Tibial nerve (tissue), 4 donors: ENCODE results near the gene ZNF787. TPM values are rescaled to one million over a fixed set of nuclear protein-coding genes. Genes with fewer than 3 reads are reported as not detected.
A peak's percentile ranks its signal among the peaks of the same experiment; 100 is the strongest.

Experiments used
- DNase-seq, 2 donors: peaks; one replicate each; pipeline ENCODE4 v3.0.0-alpha.2; 2019; ENCODE audit warnings: low spot score in 2 of 2
- H3K27ac ChIP-seq, 4 donors: fragments of 200-600 bp; sonication (generic) in 3 of 4; one replicate each; pipeline ENCODE4 v1.5.1; 2017 to 2019; ENCODE audit warnings: mild to moderate bottlenecking in 1 of 4
- H3K27me3 ChIP-seq, 2 donors: fragments of 200-600 bp; sonication (generic) in 1 of 2; one replicate each; pipeline versions ENCODE4 v1.5.1 to v1.6.0; 2017 to 2019
- H3K36me3 ChIP-seq, 3 donors: fragments of 200-600 bp; sonication (generic); one replicate each; pipeline ENCODE4 v1.5.1; 2018 to 2019
- H3K4me1 ChIP-seq, 4 donors: fragments of 200-600 bp; sonication (generic) in 3 of 4; one replicate each; pipeline ENCODE4 v1.5.1; 2017 to 2019
- H3K4me3 ChIP-seq, 4 donors: fragments of 200-600 bp; sonication (generic) in 3 of 4; one replicate each; pipeline ENCODE4 v1.5.1; 2017 to 2019; ENCODE audit warnings: mild to moderate bottlenecking in 1 of 4, moderate library complexity in 1 of 4
- H3K9me3 ChIP-seq, 4 donors: fragments of 200-600 bp; sonication (generic) in 3 of 4; one replicate each; pipeline ENCODE4 v1.5.1; 2017 to 2019
- EP300 ChIP-seq, 2 donors: sonication (generic); formaldehyde crosslinking; IDR thresholded peaks; one replicate each; pipeline ENCODE4 v1.6.1; 2017; ENCODE audit warnings: antibody characterized with exemption in 2 of 2, mild to moderate bottlenecking in 1 of 2
- POLR2A ChIP-seq, 2 donors: fragments of 450-650 bp; IDR thresholded peaks; one replicate each; pipeline ENCODE4 v1.6.1; 2017; ENCODE audit warnings: antibody characterized with exemption in 2 of 2, mild to moderate bottlenecking in 2 of 2, moderate library complexity in 2 of 2
- WGBS, 2 donors: methylation state at CpG; one replicate each; pipeline ENCODE4 v1.1.5; 2018; 5-methylcytosine and 5-hydroxymethylcytosine counted together
- total RNA-seq, 4 donors: library from RNA; depleted of rRNA; stranded (reverse); fragments of >200 nt; gene quantifications; one replicate each; pipeline ENCODE4 v1.1.0, GENCODE V29; 2016
- TF ChIP-seq, protein P1 (sequence below), 5 experiments: fragments of 200-600 bp in 3 of 5; fragments of 450-650 bp in 2 of 5; sonication (generic) in 3 of 5; IDR thresholded peaks; one replicate each; pipeline ENCODE4 v1.5.1; 2016 to 2019; ENCODE audit warnings: antibody characterized with exemption in 5 of 5, mild to moderate bottlenecking in 3 of 5, moderate library complexity in 2 of 5

The ZNF787 gene
- total RNA-seq, 4 donors from 2014 or later = 13.6 to 21.6 (median 18.5) TPM

DNA sequence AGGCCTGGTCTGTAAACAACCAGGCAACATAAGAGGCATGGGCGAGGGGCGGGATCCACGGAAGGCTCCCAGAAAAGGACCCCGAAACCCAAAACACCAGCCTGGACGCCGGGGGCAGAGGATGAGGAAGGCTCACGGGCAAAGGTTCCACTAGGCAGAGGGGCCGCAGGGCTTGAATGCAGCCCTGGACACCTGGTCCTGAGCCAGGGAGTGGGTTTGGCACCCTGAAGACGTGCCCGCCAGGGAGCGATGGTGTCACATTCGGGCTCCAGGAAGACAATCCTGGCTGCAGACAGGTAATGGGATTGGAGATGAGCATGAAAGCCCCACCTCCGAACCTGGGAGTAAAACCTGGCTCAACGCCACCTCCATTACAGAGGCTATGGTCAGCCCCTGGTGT lies 31.8 kb downstream of the ZNF787 start:
- H3K9me3 ChIP-seq = no peaks in the 10 kb centered on the region
- H3K4me1 ChIP-seq = peaks cover 0 to 36% (median 0%) of the 10 kb centered on the region in 4 donors
- 91 to 93% methylated on average over 14 of the region's 14 CpGs for WGBS, 2 donors
- TF ChIP-seq POLR2A (IDR thresholded peaks at IDR 0.05) (no peak), EP300 (IDR thresholded peaks at IDR 0.05) (no peak)
- TF ChIP-seq, protein P1, sequence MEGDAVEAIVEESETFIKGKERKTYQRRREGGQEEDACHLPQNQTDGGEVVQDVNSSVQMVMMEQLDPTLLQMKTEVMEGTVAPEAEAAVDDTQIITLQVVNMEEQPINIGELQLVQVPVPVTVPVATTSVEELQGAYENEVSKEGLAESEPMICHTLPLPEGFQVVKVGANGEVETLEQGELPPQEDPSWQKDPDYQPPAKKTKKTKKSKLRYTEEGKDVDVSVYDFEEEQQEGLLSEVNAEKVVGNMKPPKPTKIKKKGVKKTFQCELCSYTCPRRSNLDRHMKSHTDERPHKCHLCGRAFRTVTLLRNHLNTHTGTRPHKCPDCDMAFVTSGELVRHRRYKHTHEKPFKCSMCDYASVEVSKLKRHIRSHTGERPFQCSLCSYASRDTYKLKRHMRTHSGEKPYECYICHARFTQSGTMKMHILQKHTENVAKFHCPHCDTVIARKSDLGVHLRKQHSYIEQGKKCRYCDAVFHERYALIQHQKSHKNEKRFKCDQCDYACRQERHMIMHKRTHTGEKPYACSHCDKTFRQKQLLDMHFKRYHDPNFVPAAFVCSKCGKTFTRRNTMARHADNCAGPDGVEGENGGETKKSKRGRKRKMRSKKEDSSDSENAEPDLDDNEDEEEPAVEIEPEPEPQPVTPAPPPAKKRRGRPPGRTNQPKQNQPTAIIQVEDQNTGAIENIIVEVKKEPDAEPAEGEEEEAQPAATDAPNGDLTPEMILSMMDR (IDR thresholded peaks at IDR 0.05) = no peak
- no peak overlapping the region for H3K4me3 ChIP-seq
- DNase-seq = no peak
- peaks cover 0 to 52% (median 5%) of the 10 kb centered on the region in 3 donors for H3K36me3 ChIP-seq
- H3K27me3 ChIP-seq = no peaks in the 10 kb centered on the region
- H3K27ac ChIP-seq = peak overlapping the region in 1 of 4 donors; percentile 86

DNA sequence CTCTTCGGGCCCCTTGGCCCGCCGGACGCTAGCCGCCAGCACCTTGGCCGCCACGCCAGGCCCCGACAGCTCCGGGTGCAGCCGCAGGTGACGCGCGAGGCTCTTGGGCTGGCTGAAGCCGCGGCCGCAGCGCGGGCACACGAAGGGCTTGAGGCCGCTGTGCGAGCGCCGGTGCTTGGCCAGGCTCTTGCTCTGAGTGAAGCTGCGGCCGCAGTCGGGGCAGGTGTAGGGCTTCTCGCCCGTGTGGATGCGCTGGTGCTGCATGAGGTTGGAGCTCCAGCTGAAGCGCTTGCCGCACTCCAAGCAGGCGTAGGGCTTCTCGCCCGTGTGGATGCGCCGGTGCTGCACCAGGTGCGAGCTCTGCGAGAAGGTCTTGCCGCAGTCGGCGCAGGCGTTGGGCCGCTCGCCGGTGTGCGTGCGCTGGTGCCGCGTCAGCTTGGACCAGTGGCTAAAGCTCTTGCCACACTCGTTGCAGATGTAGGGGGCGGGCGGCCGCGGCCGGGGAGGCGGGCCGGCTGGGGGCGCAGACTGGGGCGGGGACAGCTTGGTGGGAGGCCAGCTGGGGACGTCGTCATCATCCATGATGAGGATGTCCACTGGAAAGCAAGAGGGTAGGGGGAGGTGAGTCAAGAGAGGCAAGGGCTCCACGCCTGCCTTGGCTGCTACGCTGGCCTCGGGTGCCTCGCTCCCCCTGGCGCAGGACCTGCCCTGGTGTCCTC lies 32.4 kb downstream of the ZNF787 start:
- 91 to 96% methylated on average over 61 to 62 of the region's 66 CpGs for WGBS, 2 donors
- TF ChIP-seq, protein P1 (IDR thresholded peaks at IDR 0.05) = no peak
- TF ChIP-seq POLR2A (IDR thresholded peaks at IDR 0.05) = no peak
- TF ChIP-seq EP300 (IDR thresholded peaks at IDR 0.05) = no peak
- H3K9me3 ChIP-seq = no peaks in the 10 kb centered on the region
- H3K4me1 ChIP-seq = peaks cover 0 to 36% (median 0%) of the 10 kb centered on the region in 4 donors
- no peak overlapping the region for H3K27ac ChIP-seq
- peaks cover 0 to 50% (median 5%) of the 10 kb centered on the region in 3 donors for H3K36me3 ChIP-seq
- H3K27me3 ChIP-seq = no peaks in the 10 kb centered on the region
- no peak for DNase-seq
- H3K4me3 ChIP-seq = no peak overlapping the region

DNA sequence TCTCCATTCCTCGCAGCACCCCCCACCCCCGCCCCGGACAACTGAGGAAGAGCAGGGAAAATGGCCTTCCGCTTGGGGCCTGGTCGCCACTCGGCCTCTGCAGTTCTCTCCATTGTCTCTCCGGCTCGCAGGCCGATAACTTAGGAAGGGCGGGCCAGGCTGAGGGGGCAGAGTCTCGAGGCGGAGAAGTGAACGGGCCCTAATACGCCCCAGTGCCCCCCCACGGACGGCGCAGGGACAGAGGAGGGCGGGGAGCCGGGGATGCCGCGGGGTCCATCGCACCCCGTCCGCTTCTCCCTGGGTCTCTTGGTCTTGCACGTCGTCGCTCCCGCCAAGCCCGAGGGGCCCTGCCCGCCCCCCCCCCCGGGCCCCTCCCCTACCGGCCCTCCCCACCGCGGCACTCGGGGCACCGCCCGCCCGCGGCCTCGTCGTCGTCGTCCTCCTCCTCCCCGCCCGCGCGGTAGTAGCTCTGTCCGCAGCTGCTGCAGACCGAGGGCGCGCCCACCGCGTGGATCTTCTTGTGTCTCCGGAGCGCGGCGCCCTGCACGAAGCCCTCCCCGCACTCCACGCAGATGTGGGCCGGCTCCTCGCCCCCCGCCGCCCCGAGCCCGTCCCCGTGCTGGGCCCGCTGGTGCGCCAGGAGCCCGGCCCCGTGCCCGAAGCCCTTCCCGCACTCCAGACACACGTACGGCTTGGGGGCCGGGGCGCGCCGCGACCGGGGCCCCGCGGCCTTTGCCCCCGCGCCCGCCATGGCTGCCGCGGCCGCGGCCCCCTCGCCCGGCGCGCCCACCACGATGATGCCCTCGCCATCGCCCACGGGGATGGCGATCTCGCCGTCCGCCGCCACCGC lies 33.2 kb downstream of the ZNF787 start:
- no peak overlapping the region for H3K27ac ChIP-seq
- no peak for DNase-seq
- 83 to 86% methylated on average over 92 to 103 of the region's 104 CpGs for WGBS, 2 donors

DNA sequence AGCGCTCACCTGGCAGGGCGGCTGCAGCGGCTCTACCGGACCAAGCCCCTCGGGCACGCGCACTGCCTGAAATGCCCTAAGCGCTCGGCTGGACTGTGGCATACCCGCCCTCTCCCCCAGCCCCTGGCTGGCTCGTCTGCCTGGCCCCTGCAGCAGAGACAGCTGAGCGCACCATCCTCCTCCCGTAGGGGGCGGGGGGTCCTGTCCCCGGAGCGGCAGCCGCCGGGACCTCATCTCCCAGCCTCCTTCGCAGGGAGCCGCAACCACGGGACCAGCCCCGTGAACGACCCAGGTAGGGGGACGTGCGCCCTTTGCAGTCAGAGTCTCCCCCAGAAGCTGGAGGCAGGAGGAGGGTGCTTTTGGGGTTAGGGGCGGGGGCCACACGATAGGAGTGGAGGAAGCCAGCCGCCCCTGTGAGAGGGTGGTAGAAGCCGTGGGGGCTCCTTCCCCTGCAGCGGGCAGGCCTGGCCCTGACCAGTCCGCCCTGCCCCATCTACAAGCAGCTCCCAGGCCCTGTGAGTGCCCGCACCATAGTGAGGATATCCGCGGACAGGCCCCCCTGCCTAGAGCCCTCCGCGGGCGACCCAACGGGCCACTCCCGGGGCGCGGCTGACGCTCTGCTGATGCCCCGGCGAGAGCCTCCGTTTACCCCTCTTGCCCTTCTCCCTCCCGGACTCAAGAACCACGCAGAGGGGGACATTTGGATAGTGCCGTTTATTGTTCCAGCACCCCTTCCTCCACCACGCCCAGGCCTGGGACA lies 34.2 kb downstream of the ZNF787 start:
- H3K27ac ChIP-seq = no peak overlapping the region
- peaks cover 0 to 43% (median 5%) of the 10 kb centered on the region in 3 donors for H3K36me3 ChIP-seq
- H3K27me3 ChIP-seq = no peaks in the 10 kb centered on the region
- peaks cover 0 to 32% (median under 1%) of the 10 kb centered on the region in 4 donors for H3K4me1 ChIP-seq
- no peak for DNase-seq
- TF ChIP-seq, protein P1 (IDR thresholded peaks at IDR 0.05) = no peak
- TF ChIP-seq POLR2A (IDR thresholded peaks at IDR 0.05) (no peak), EP300 (IDR thresholded peaks at IDR 0.05) (no peak)
- no peak overlapping the region for H3K4me3 ChIP-seq
- 72 to 75% methylated on average over 34 to 44 of the region's 49 CpGs for WGBS, 2 donors
- no peaks in the 10 kb centered on the region for H3K9me3 ChIP-seq

More for the DNA sequence above, 33.2 kb downstream of the ZNF787 start:
- Histone ChIP-seq H3K4me1 (peaks cover 0 to 36% (median 0%) of the 10 kb centered on the region in 4 donors), H3K9me3 (no peaks in the 10 kb centered on the region), H3K4me3 (no peak overlapping the region), H3K27me3 (no peaks in the 10 kb centered on the region), H3K36me3 (peaks cover 0 to 43% (median 5%) of the 10 kb centered on the region in 3 donors)
- TF ChIP-seq EP300 (IDR thresholded peaks at IDR 0.05) = no peak
- TF ChIP-seq, protein P1 (IDR thresholded peaks at IDR 0.05) = no peak
- no peak for TF ChIP-seq POLR2A (IDR thresholded peaks at IDR 0.05)
